ENCODE data around the gene STARD6.
"Not testable (repeated sequence)": the region's sequence is repeated elsewhere in the genome, so short reads cannot be mapped to it uniquely, and the experiment has no call there.

STARD6 gene

GRCh38 chr18:54335638-54336173 is 22.0 kb downstream of the STARD6 start:
- DNase-seq = no peak

DNA sequence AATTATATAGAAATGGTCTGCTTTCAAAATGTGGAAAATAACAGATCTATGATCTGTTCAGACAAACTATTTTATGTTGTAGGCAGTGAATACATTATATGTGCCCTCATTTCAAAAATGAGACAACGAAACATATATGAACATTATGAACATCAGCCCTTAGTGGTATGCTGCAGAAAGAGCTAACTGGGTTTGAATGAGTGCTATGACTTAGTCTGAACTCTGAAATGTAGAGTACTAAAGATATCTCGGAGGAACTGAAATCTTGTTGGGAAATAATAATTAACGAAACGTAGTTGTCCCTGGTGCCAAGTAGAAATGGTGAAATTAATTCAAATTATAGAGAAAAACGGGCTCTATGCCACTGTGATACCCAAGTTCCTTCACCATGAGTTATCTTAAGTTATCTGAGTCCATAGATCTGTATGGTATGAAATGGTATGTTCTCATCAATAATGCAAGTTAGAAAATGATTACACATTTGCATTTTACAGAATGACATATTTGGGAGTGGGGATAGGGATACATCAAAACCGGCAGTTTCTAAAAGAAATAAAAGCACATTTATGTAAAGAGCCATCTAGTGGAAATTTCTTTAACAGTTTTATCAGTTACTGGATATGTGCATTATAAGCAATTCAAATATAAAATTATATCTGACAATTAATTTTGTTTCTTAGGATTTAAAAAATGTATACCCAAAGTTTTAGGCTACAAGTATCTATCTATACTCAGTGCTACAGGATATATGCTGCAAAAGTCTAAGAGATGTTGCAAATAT is 26.7 kb downstream of the STARD6 start:
- DNase-seq = no peak

DNA sequence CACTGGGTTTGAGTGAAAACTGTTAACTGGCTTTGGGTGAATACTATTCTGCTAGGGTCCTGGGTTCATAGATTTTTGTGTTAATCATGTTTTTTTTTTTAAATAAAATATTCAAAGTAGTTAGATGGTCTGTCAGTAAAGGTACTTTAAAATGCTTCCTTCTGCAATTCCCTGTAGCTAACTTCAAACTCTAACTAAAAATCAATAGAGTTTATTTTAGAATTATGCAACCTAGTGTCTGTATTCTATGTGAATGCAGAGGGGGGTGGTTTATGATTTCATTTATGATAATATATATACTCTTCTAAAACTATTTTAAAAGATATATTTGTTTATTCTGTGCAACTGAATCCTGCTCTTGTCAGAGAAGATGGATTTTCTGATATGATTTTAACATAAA is 27.9 kb downstream of the STARD6 start:
- DNase-seq = no peak

DNA sequence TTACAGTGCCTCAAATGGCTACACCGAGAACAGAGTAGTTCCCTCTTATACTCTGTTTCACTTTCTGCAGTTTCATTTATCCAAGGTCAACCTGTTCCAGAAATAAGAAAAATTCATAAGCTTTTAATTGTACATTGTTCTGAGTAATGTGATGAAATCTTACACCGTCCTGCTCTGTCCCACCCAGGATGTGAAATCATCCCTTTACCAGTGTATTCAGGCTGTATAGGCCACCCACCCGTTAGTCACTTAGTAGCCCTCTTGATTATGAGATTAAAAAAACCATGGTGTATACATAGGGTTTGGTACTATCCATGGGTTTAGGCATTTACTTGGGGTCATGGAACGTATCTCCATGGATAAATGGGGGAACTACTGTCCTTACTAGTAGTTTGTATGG is 29.8 kb downstream of the STARD6 start:
- DNase-seq = no peak

DNA sequence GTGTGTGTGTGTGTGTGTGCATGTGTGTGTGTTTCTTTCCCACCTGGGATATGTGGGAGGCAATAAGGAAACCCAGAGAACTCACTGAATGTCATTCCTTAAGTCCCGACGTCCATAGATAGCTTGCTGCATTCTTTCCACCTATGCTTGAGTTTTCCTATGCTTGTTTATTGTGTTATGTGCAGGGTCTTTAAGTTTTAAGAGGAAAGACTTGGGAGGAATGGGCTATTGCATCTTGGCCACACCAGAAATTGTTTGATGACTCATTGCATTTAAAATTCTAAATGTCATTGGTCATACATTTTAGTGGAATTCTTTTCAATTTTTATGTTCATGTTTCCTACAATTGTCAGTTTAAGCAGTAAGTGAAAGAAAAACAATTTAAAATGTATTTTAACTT is 33.7 kb downstream of the STARD6 start:
- no peak for DNase-seq

DNA sequence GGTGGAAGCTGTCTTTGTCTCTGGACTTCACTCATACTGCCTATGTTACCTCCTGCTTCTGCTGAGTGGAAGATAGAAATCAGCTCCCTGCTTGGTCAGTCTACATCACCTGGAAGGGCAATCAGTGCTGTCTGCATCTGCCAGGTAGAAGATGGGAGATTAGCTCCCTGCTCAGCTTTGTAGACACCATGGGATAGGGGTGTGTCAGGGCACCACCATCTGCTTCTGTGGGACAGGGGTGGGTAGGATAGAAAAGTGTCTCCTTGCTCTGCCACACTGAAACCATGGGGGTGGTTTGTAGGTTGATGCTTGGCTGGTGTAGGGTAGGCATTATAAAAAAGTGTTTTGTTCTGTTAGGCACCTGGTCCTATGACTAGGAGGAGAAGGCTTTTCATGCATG is 34.1 kb downstream of the STARD6 start:
- no peak for DNase-seq

DNA sequence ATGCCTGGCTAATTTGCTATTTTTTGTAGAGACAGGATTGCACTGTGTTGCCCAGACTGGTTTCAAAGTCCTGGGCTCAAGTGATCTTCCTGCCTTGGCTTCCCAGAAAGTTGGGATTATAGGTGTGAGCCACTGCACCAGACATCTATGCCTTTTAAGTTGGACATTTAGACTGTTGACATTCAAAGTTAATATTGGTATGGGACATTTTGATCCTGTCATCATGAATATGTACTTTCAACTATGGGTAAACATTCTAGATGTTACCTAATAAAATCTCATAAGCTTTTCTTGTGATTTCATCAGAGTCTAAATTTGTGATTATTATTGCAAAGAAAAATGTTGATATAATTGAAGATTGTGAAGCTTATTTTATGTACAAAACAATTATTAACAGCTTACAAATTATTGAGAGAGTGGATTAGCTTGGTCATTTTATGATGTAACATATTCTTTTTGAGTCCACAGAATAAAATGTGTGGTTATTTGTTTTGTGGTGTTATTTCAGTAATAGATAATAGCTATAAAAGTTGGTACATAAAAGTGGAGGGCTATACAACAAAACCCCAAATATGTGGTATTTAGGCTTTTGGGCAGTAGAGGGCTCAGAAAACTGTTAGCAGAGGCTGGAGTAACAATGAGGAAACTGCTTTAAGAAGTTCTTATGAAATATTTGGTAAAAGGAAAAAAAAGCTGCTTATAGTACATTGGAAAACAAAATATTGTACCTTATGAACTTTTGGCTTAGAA is 41.4 kb downstream of the STARD6 start:
- no peak for DNase-seq

GRCh38 chr18:54309564-54309963 is 48.1 kb downstream of the STARD6 start:
- not testable (repeated sequence) for DNase-seq

DNA sequence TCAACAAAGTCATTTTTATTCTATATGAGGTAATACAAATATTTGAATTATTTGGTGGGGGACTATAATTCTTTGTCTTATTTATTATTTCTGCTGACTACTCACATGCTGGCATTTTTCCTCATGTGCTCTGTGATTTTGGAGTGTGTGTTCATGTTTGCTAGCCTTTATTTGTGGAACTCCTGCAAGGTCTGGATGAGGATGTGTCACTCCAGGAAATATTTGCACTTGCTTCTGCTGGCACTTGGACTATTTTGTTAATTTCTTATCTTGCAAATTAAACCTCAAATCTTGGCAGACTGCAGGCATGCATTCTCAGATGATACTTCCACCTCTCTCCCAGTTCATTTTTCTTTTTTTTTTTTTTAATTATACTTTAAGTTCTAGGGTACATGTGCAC is 54.2 kb downstream of the STARD6 start:
- DNase-seq = no peak

GRCh38 chr18:54298991-54299390 is 58.7 kb downstream of the STARD6 start:
- DNase-seq = not testable (repeated sequence)

DNA sequence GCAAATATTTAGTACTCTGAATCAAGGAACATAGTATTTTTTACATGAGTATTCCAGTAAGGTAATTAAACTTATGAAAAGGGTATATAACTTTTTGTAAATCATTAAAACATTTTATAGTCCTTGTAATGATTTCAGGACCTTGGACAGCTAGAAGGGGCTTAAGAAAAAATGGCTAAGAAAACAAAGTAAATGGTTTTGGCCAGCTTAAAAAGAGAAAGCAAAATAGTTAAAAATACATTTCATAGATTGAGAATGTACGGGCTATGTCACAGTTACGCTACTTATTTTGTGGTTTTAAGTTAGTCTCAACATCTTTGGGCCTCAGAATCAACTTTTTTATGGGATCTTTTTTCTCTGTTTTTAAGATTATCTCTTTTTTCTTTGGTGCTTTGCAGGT is 61.6 kb downstream of the STARD6 start:
- DNase-seq = no peak

DNA sequence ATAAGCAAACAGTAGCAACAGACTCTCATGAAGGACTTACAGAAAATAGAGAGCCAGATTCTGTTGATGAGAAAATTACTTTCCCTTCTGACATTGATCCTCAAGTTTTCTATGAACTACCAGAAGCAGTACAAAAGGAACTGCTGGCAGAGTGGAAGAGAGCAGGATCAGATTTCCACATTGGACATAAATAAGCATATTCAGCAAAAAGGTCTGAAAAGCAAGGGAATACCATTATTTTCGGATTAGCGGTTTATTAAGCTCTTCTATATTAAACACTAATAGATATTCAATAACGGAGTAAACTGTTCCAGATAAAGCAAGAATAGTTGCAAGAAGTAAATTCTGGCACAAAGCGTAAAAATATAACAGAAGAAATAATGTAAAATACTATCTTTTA is 63.4 kb downstream of the STARD6 start:
- no peak for DNase-seq

DNA sequence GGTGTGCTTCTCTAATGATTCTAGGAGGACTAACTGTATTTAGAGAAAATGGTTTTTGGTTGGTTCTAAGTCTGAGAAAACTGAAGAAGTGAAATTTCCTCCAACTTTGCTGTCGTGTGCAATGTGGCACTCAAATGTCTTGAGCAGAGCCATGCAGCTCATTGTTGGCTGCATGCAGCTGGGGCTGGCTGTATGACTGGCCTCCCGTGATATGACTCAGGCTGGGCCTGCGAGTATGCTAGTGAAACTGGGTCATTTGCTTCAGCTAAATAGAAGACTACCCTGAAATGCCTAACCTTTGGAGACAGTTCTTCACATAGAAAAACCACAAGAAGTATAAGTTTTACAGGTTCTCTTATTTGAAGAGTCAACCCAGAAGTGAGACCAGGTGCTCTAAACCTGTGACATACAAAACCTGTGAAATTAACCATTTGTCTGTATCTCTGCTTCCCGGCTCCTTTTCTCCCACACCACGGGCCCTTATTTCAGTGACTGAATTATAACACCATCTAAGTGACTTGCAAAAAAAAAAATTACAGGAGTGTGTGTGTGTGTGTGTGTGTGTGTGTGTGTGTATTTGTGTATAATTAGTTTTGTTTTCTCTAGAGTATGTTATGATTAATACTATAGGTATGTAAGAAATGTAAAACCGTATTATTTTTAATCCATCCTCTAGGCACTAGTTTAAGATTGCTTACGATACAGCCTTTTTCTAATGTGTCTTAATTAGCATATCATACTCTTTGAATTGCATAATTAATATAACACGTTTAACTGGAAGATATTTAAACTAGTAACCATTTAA is 72.5 kb downstream of the STARD6 start:
- peak; percentile 81 for DNase-seq

DNA sequence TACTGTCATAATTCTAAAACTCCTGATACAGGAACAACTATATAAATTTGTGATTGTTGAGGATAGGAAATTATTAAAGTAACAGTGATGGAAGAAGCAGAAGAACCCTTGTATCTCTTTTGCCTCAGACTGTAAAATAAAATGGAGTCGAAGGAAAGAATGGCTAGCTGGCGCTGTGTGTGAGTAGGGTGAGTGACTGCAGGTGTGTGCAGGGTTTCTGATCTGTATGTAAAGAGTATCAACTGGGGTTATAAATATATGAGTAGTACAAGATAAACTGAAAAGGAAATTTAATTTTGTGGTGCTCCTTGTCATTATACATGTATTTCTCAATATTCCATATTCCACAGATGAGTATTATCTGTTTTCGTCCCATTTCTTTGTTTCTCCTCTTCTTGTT is 73.1 kb downstream of the STARD6 start:
- no peak for DNase-seq

DNA sequence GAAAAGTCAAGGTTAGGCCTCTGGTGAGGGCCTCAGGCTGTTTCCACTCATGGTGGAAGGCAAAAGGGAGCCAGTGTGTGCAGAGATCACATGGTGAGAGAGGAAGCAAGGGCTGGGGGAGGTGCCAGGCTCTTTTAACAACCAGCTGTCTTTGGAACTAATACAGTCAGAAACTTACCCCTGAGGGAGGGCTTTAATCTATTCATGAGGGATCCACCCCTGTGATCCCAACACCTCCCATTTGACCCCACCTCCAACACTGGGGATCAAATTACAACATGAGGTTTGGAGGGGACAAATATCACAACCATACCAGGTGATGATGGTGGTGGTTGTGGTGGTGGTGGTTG is 77.5 kb downstream of the STARD6 start:
- DNase-seq = no peak

GRCh38 chr18:54279477-54280219 is 78.0 kb downstream of the STARD6 start:
- no peak for DNase-seq

- no peak for DNase-seq
Observed at GRCh38 chr18:54278615-54279014, 79.0 kb downstream of the STARD6 start.

DNA sequence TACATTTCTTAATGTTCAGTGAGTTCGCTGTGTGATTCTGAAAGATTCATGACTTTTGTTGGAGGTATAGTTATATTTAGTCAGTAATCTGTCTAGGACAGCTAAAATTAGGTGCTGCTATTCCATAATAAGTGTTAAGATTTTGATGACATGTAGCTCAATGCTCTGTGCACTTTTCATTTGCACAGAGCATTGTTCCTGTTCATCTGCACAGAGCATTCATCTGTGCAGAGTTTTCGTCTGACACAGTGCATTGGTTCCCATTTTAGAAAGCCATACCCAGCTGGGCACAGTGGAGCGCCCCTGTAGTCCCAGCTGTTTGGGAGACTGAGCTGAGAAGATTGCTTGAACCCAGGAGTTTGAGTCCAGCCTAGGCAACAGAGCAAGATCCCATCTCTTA is 79.8 kb downstream of the STARD6 start:
- DNase-seq = no peak

Measured in islet precursor cell (in vitro differentiated cells).